Activated naive CD4-positive, alpha-beta T cell treated with anti-CD3 and anti-CD28 coated beads, Interleukin-2, amount 10 ng/mL, durations not matched to agents 7 days and 5 days (primary cell): Measurements from ENCODE around the gene SELL.
"Not testable (repeated sequence)": the region's sequence is repeated elsewhere in the genome, so short reads cannot be mapped to it uniquely, and the experiment has no call there.

Source experiments
- CTCF ChIA-PET: fragments of 350-600 bp; sonication (Branson Sonifier 250); formaldehyde crosslinking; loops from one replicate; lab custom pipeline; 2021; ENCODE audit warnings: antibody characterized with exemption; lab: Charles Lee
- DNase-seq: peaks from one replicate; pipeline ENCODE4 v3.0.0-alpha.2; 2020
- H3K27ac Mint-ChIP-seq: one replicate; pipeline ENCODE4 v1.8.0; 2021; ENCODE audit warnings: mild to moderate bottlenecking, moderate library complexity, mixed read lengths
- H3K27me3 Mint-ChIP-seq: one replicate; pipeline ENCODE4 v1.8.0; 2021; ENCODE audit warnings: mild to moderate bottlenecking, mixed read lengths
- H3K36me3 Mint-ChIP-seq: one replicate; pipeline ENCODE4 v1.8.0; 2021; ENCODE audit warnings: mixed read lengths
- H3K4me1 Mint-ChIP-seq: one replicate; pipeline ENCODE4 v1.8.0; 2021; ENCODE audit warnings: mixed read lengths
- H3K4me3 Mint-ChIP-seq: one replicate; pipeline ENCODE4 v1.8.0; 2021; ENCODE audit warnings: mild to moderate bottlenecking, moderate library complexity, mixed read lengths
- H3K9me3 Mint-ChIP-seq: one replicate; pipeline ENCODE4 v1.8.0; 2021; ENCODE audit warnings: mixed read lengths

SELL gene

GRCh38 chr1:169724168-169724567 is 12.7 kb upstream of the SELL start:
- CTCF ChIA-PET: no interaction called here
- Mint-ChIP-seq H3K27me3 (peaks cover 18% of the 10 kb centered on the region), H3K27ac (no peak overlapping the region), H3K4me1 (no peaks in the 10 kb centered on the region), H3K4me3 (no peak overlapping the region), H3K36me3 (no peaks in the 10 kb centered on the region), H3K9me3 (no peaks in the 10 kb centered on the region)
- no peak for DNase-seq

DNA sequence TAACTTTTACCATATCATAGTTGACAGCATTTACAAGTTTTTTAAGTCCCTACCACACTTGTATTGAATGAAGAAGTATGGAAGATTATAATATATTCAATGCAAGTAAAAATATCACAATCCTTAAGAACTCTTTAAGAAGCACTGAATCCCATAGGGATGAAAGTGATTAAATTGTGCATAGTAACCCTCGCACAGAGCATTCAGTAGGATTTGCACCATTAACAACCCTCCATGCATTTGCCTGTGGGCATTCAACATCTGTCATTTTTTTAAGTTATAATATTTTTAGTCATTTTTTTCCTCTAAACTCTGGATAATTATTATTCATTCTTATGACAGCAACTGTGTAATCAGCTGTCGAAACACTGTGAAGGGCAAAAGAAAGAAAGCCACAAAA is 12.3 kb upstream of the SELL start:
- Mint-ChIP-seq H3K9me3 (no peaks in the 10 kb centered on the region), H3K4me1 (no peaks in the 10 kb centered on the region), H3K27me3 (peaks cover 20% of the 10 kb centered on the region), H3K4me3 (no peak overlapping the region), H3K27ac (no peak overlapping the region), H3K36me3 (no peaks in the 10 kb centered on the region)
- CTCF ChIA-PET: no interaction called here
- DNase-seq: no peak

DNA sequence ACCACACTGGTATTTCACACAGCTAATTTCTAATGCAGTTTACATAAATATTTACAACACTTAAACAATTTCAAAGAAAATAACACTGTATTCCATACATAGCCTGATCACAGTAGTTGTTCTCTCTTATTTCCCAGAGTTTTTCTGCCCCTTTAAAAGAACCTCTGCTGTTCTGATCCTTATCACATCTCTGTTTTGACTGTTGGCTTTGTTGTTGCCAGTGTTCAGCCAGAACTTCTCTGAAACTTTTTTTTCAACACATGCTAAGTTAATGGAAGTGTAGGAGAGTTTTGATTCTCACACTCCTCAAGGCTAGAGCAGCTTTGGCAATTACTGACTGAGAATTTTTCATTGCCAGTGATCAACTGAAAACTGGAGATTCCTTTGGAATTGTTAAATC is 11.4 kb upstream of the SELL start:
- no peaks in the 10 kb centered on the region for H3K36me3 Mint-ChIP-seq
- CTCF ChIA-PET: interaction anchor here (1.0 to 1.5 kb wide), 2 partner anchors 11 to 128 kb away, joined by 3 to 5 read pairs; no protein-coding TSS in a partner anchor
- DNase-seq: no peak
- H3K4me1 Mint-ChIP-seq: no peaks in the 10 kb centered on the region
- no peak overlapping the region for H3K4me3 Mint-ChIP-seq
- H3K27me3 Mint-ChIP-seq: peaks cover 25% of the 10 kb centered on the region
- H3K27ac Mint-ChIP-seq: no peak overlapping the region
- no peaks in the 10 kb centered on the region for H3K9me3 Mint-ChIP-seq

DNA sequence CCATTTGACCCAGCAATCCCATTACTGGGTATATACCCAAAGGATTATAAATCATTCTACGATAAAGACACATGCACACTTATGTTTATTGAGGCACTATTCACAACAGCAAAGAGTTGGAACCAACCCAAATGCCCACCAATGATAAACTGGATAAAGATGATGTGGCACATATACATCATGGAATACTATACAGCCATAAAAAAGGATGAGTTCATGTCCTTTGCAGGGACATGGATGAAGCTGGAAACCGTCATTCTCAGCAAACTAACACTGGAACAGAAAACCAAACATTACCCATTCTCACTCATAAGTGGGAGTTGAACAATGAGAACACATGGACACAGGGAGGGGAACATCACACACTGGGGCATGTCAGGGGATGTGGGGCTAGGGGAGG is 3.7 kb upstream of the SELL start:
- not testable (repeated sequence) for H3K4me3 Mint-ChIP-seq, DNase-seq, H3K36me3 Mint-ChIP-seq, H3K27ac Mint-ChIP-seq
- Mint-ChIP-seq H3K9me3 (peaks cover 15% of the 10 kb centered on the region), H3K4me1 (peaks cover 11% of the 10 kb centered on the region), H3K27me3 (peaks cover 32% of the 10 kb centered on the region)
- CTCF ChIA-PET: interaction anchor here (1.2 to 1.9 kb wide), 2 partner anchors 21 to 129 kb away, joined by 3 to 5 read pairs; partner anchors contain the start of gene F5

- CTCF ChIA-PET: interaction anchor here (1.1 to 3.1 kb wide), 16 partner anchors 13 to 247 kb away, joined by 4 to 146 read pairs (median 10); partner anchors contain the start of gene F5
- H3K4me3 Mint-ChIP-seq: not testable (repeated sequence)
- peaks cover 12% of the 10 kb centered on the region for H3K4me1 Mint-ChIP-seq
These were observed 1.7 kb upstream of the SELL start for GRCh38 chr1:169713090-169713489.

DNA sequence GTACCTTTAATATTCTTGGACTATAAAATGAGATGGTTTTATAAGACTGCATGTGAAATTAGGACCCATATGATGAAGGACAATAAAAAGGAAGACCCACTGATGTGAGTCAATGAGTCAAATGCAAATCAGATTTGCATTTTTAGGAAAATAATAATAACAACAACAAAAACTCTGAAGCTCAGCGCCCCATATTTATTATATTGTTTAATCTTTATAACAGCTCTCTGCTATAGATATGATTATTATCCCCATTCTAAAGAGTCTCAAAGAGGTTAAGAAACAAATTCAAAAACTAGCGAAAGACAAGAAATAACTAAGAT is 850 bp upstream of the SELL start:
- Mint-ChIP-seq H3K9me3 (peaks cover 12% of the 10 kb centered on the region), H3K36me3 (peaks cover 22% of the 10 kb centered on the region), H3K27me3 (peaks cover 16% of the 10 kb centered on the region), H3K4me3 (peak overlapping the region; percentile 88), H3K4me1 (peaks cover 14% of the 10 kb centered on the region), H3K27ac (no peak overlapping the region)
- DNase-seq: no peak
- CTCF ChIA-PET: interaction anchor here (0.6 to 3.1 kb wide), 41 partner anchors 10 to 247 kb away, joined by 3 to 146 read pairs (median 4); partner anchors contain the start of gene F5

More at GRCh38 chr1:169713090-169713489, 1.7 kb upstream of the SELL start:
- peaks cover 19% of the 10 kb centered on the region for H3K36me3 Mint-ChIP-seq
- not testable (repeated sequence) for H3K27ac Mint-ChIP-seq, DNase-seq
- H3K9me3 Mint-ChIP-seq: peaks cover 15% of the 10 kb centered on the region
- peaks cover 24% of the 10 kb centered on the region for H3K27me3 Mint-ChIP-seq

DNA sequence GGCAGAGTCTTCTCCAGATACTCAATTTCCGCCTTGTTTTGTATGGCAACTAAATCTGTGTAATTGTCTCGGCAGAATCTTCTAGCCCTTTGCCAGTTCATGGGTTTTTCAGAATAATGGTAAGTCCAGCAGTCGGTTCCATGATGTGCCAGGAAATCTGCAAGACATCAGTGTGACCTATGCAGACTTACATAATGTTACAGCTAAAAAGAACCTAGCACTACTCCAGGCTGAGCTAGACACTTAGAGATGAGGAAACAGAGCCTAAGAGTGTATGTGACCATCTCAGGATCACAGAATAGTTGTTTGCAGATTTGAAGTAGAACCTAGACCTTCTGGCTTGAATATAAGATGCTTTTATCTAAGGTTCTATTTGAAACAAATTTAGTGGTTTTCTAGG is 2.8 kb downstream of the SELL start:
- no peaks in the 10 kb centered on the region for H3K27me3 Mint-ChIP-seq
- H3K36me3 Mint-ChIP-seq: peaks cover 57% of the 10 kb centered on the region
- H3K4me3 Mint-ChIP-seq: peak overlapping the region; percentile 88
- DNase-seq: no peak
- CTCF ChIA-PET: interaction anchor here (1.0 to 7.1 kb wide), 6 partner anchors 9 to 161 kb away, joined by 3 to 100 read pairs (median 24); partner anchors contain the start of gene F5
- H3K27ac Mint-ChIP-seq: peak overlapping the region; percentile 93
- H3K9me3 Mint-ChIP-seq: peaks cover 7% of the 10 kb centered on the region
- H3K4me1 Mint-ChIP-seq: peaks cover 50% of the 10 kb centered on the region

DNA sequence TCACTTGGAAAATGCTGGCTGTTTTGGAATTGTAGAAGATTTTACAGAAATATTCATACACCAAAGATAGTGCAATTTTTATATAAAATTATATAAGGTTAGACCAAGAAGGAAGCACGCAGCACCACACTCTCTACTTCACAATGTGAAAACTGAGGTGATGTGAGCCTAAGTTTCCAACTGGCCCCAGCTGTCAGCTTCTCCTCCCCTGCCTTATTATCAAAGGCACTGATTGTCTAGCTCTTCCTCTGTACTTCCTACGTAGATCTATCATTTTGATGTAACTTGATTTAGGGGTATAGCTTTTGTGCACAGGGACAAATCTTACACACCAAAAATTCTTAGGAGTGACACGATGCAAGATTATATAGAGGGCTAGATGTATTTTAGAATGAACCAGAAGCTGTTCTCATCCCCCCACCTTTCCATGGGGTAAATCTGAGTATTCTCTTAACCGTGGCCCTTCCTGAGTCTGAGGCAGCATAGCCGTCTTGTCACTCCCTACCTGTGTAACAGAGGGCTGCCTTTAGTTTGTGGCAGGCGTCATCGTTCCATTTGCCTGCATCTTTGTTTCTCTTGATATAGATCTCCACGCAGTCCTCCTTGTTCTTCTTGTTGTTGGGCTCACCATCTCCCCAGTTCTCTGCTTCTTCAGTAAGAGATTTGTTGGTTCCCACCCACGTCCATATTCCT is 3.4 kb downstream of the SELL start:
- Mint-ChIP-seq H3K4me3 (peak overlapping the region; percentile 88), H3K27ac (peak overlapping the region; percentile 93), H3K4me1 (peaks cover 56% of the 10 kb centered on the region), H3K9me3 (peaks cover 1% of the 10 kb centered on the region), H3K27me3 (no peaks in the 10 kb centered on the region), H3K36me3 (peaks cover 60% of the 10 kb centered on the region)
- CTCF ChIA-PET: interaction anchor here (1.0 to 7.1 kb wide), 6 partner anchors 9 to 161 kb away, joined by 3 to 100 read pairs (median 24); partner anchors contain the start of gene F5
- DNase-seq: peak; percentile 47

GRCh38 chr1:169704797-169705196 is 6.6 kb downstream of the SELL start:
- CTCF ChIA-PET: interaction anchor here (1.7 to 7.1 kb wide), 3 partner anchors 11 to 118 kb away, joined by 8 to 100 read pairs (median 62); partner anchors contain the start of gene F5
- Mint-ChIP-seq H3K36me3 (peaks cover 87% of the 10 kb centered on the region), H3K9me3 (no peaks in the 10 kb centered on the region), H3K27me3 (no peaks in the 10 kb centered on the region), H3K4me1 (peaks cover 76% of the 10 kb centered on the region), H3K4me3 (peak overlapping the region; percentile 88), H3K27ac (peak overlapping the region; percentile 82)
- no peak for DNase-seq

GRCh38 chr1:169701261-169702005 is 10.0 kb downstream of the SELL start:
- peak overlapping the region; percentile 50 for H3K4me3 Mint-ChIP-seq
- H3K36me3 Mint-ChIP-seq: peaks cover 96% of the 10 kb centered on the region
- H3K27ac Mint-ChIP-seq: peak overlapping the region; percentile 82
- peaks cover 98% of the 10 kb centered on the region for H3K4me1 Mint-ChIP-seq
- DNase-seq: no peak
- no peaks in the 10 kb centered on the region for H3K9me3 Mint-ChIP-seq
- CTCF ChIA-PET: interaction anchor here (0.9 to 3.5 kb wide), 7 partner anchors 9 to 117 kb away, joined by 3 to 14 read pairs (median 7); partner anchors contain the start of gene F5
- no peaks in the 10 kb centered on the region for H3K27me3 Mint-ChIP-seq

- CTCF ChIA-PET: interaction anchor here (0.9 to 3.5 kb wide), 5 partner anchors 8 to 98 kb away, joined by 3 to 14 read pairs (median 5); no protein-coding TSS in a partner anchor
- peaks cover 96% of the 10 kb centered on the region for H3K36me3 Mint-ChIP-seq
- DNase-seq: no peak
- peak overlapping the region; percentile 88 for H3K27ac Mint-ChIP-seq
- H3K9me3 Mint-ChIP-seq: no peaks in the 10 kb centered on the region
- peak overlapping the region; percentile 27 for H3K4me3 Mint-ChIP-seq
- H3K4me1 Mint-ChIP-seq: peaks cover 98% of the 10 kb centered on the region
- H3K27me3 Mint-ChIP-seq: no peaks in the 10 kb centered on the region
These were observed 11.7 kb downstream of the SELL start for GRCh38 chr1:169699707-169700106.

- peaks cover 95% of the 10 kb centered on the region for H3K36me3 Mint-ChIP-seq
- CTCF ChIA-PET: interaction anchor here (0.6 to 3.5 kb wide), 5 partner anchors 9 to 207 kb away, joined by 3 to 14 read pairs (median 3); no protein-coding TSS in a partner anchor
- peak overlapping the region; percentile 27 for H3K4me3 Mint-ChIP-seq
- H3K27ac Mint-ChIP-seq: peak overlapping the region; percentile 88
- H3K4me1 Mint-ChIP-seq: peaks cover 98% of the 10 kb centered on the region
- H3K9me3 Mint-ChIP-seq: no peaks in the 10 kb centered on the region
- peak; percentile 34 for DNase-seq
- no peaks in the 10 kb centered on the region for H3K27me3 Mint-ChIP-seq
These were observed 12.4 kb downstream of the SELL start for GRCh38 chr1:169698976-169699375.

- Mint-ChIP-seq H3K4me1 (peaks cover 98% of the 10 kb centered on the region), H3K9me3 (no peaks in the 10 kb centered on the region), H3K4me3 (no peak overlapping the region), H3K36me3 (peaks cover 92% of the 10 kb centered on the region), H3K27me3 (no peaks in the 10 kb centered on the region), H3K27ac (peak overlapping the region; percentile 88)
- CTCF ChIA-PET: interaction anchor here (1.3 to 7.8 kb wide), 4 partner anchors 10 to 119 kb away, joined by 3 to 62 read pairs (median 32); no protein-coding TSS in a partner anchor
- DNase-seq: no peak
These were observed 13.7 kb downstream of the SELL start for GRCh38 chr1:169697755-169698154.
